Pancreas (tissue), 10 donors: ENCODE data around the gene GSTO2. TPM values are rescaled to one million over a fixed set of nuclear protein-coding genes. Genes with fewer than 3 reads are reported as not detected.

ENCODE experiments used
- ATAC-seq, 4 donors: fragments of 200-7000 bp; cut with Tn5 transposase; one replicate each; pipeline versions ENCODE4 v1.8.0 to v1.9.1; 2020; ENCODE audit warnings: mild to moderate bottlenecking in 4 of 4, moderate library complexity in 4 of 4
- DNase-seq, 6 donors: peaks; one replicate each; pipeline ENCODE4 v3.0.0-alpha.2; 2020
- FAIRE-seq: peaks from 2 replicates; lab custom pipeline; 2012; peaks lifted over from hg19 to GRCh38; lab: Jason Lieb, UNC
- H3K27ac ChIP-seq, 4 donors: fragments of 200-600 bp; sonication (generic); 1 replicate in 3 of 4; 2 replicates in 1 of 4; pipeline versions ENCODE4 v1.5.0 to v1.8.0; 2020
- H3K27me3 ChIP-seq, 4 donors: fragments of 200-600 bp; one replicate each; pipeline ENCODE4 v1.8.0; 2021
- H3K36me3 ChIP-seq, 3 donors: fragments of 200-600 bp; sonication (generic) in 1 of 3; one replicate each; pipeline versions ENCODE4 v1.5.0 to v1.8.0; 2020 to 2021
- H3K4me1 ChIP-seq, 3 donors: fragments of 200-600 bp; one replicate each; pipeline ENCODE4 v1.8.0; 2021
- H3K4me3 ChIP-seq, 4 donors: fragments of 200-600 bp; sonication (generic) in 2 of 4; one replicate each; pipeline versions ENCODE4 v1.5.0 to v1.8.0; 2020 to 2021
- H3K9me3 ChIP-seq, 4 donors: fragments of 200-600 bp; one replicate each; pipeline ENCODE4 v1.8.0; 2021
- WGBS, 2 donors: extraction: QIAGEN DNeasy Blood & Tissue Kit; methylation state at CpG; one replicate each; pipeline ENCODE4 v1.1.7; 2013; 5-methylcytosine and 5-hydroxymethylcytosine counted together
- intact Hi-C, 3 donors: fragments of 100-400 bp; cut with DNase I; formaldehyde crosslinking; loops; one replicate each; pipeline versions ENCODE4 v1.11.1 to v1.14.2; 2022
- polyA plus RNA-seq, 2 donors: library from polyadenylated mRNA; stranded (reverse); fragments of 200-250 nt; gene quantifications; one replicate each; pipeline ENCODE4 v1.2.3, GENCODE V29; 2013
- total RNA-seq, 6 donors: library from RNA; stranded (reverse); fragmentation: NEBNext Ultra II Directional in 4 of 6; extraction: Animal tissue kit (Norgen Biotek cat#: 25700) in 4 of 6; gene quantifications; one replicate each; pipeline versions ENCODE4 v1.2.1 to v1.2.4, GENCODE V29; 2021 to 2023
- TF ChIP-seq, protein P1 (sequence below), 4 donors: fragments of 200-600 bp; sonication (generic) in 3 of 4; IDR thresholded peaks; one replicate each; pipeline versions ENCODE4 v1.5.0 to v1.8.0; 2021; ENCODE audit warnings: antibody characterized with exemption in 4 of 4
- donor health status: healthy with polysubstance abuse.
- donor health status: DM: no; HTN: no; CAD: no; lungs with moderate emphysema.
- donor health status: DM: no; HTN: no; CAD: no.
- donor health status: control.
- donor health status: control.
- donor health status: Bipolar disorder and iron deficiency.
- donor health status: DM: yes; HTN: yes; CAD: no.
- donor health status: DM: no; HTN: no; CAD: no.
- donor health status: DM: no; HTN: no; CAD: no.
- donor health status: DM: yes; HTN: yes; CAD: no.

GSTO2 gene
- total and polyA plus RNA-seq, 8 donors, result 13.8 to 28.1 (median 18.2) TPM

DNA sequence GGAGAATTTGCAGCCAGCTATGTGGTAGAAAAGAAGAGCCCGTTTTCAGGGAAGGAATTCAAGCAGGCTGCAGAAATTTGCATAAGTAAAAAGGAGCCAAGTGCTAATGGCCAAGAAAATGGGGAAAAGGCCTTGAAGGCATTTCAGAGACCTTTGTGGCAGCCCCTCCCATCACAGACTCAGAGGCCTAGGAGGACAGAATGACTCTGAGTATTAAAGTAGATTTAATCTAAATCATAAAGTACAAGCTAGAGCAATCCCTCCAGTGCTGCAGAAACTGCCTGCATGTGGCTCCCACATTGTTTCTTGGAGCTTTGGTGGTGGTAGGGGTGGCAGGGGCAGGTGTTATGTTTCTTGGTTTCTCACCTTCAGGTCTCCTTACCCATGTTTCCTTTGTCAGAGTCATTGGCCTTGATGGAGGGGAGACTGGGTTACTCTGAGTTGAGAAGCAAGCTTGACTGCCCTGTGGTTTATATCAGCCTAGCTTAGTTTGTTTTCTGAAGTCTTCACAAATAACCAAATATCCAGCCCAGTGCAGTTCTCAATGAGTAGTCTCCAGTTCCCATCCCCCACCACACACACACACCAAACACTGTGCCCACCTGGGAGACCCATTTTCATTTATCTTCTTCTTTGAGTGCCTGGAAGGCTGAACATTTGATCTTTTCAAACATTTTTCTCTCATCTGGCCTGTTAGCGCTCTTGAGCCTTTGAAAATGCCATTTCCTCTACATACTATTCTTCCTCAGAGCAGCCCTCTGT is 34.8 kb downstream of the GSTO2 start:
- peaks cover 0 to 7% (median 0%) of the 10 kb centered on the region in 3 donors for H3K4me1 ChIP-seq
- no peaks in the 10 kb centered on the region for H3K27me3 ChIP-seq
- no peak overlapping the region for H3K4me3 ChIP-seq
- H3K36me3 ChIP-seq, result no peaks in the 10 kb centered on the region
- ATAC-seq (no peak), FAIRE-seq (no peak), DNase-seq (no peak)
- H3K27ac ChIP-seq, result no peak overlapping the region
- TF ChIP-seq, protein P1, sequence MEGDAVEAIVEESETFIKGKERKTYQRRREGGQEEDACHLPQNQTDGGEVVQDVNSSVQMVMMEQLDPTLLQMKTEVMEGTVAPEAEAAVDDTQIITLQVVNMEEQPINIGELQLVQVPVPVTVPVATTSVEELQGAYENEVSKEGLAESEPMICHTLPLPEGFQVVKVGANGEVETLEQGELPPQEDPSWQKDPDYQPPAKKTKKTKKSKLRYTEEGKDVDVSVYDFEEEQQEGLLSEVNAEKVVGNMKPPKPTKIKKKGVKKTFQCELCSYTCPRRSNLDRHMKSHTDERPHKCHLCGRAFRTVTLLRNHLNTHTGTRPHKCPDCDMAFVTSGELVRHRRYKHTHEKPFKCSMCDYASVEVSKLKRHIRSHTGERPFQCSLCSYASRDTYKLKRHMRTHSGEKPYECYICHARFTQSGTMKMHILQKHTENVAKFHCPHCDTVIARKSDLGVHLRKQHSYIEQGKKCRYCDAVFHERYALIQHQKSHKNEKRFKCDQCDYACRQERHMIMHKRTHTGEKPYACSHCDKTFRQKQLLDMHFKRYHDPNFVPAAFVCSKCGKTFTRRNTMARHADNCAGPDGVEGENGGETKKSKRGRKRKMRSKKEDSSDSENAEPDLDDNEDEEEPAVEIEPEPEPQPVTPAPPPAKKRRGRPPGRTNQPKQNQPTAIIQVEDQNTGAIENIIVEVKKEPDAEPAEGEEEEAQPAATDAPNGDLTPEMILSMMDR (IDR thresholded peaks at IDR 0.05), result no peak
- intact Hi-C loops, result no loop called here
- H3K9me3 ChIP-seq, result no peaks in the 10 kb centered on the region
- WGBS, 2 donors, result 45 to 46% methylated on average over 2 of the region's 2 CpGs

DNA sequence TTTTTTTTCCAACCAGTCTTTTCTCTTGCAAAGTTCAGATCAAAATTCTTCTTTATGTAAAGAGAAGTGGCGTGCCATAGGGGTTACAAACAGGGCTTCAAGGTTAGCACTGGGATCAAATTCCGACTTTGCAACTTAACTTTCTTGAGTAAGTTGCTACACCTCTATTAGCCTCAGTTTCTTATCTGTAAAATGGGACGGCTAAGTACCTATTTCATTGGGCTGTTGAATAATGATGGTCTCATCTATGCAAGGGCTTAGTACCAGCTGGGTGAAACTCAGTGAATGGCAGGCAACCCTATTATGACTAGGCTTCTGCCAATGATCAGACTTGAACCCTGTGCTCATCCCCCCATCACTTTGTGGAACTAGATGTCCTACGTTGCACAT is 35.4 kb downstream of the GSTO2 start:
- Histone ChIP-seq H3K4me1 (peaks cover 0 to 7% (median 0%) of the 10 kb centered on the region in 3 donors), H3K27me3 (no peaks in the 10 kb centered on the region), H3K27ac (no peak overlapping the region), H3K9me3 (no peaks in the 10 kb centered on the region), H3K36me3 (no peaks in the 10 kb centered on the region), H3K4me3 (no peak overlapping the region)
- DNase-seq (no peak), ATAC-seq (no peak), FAIRE-seq (no peak)
- whole genome bisulfite sequencing, 2 donors, result 82 to 90% methylated on average over 4 of the region's 4 CpGs
- intact Hi-C loops, result no loop called here
- TF ChIP-seq, protein P1 (IDR thresholded peaks at IDR 0.05), result no peak

DNA sequence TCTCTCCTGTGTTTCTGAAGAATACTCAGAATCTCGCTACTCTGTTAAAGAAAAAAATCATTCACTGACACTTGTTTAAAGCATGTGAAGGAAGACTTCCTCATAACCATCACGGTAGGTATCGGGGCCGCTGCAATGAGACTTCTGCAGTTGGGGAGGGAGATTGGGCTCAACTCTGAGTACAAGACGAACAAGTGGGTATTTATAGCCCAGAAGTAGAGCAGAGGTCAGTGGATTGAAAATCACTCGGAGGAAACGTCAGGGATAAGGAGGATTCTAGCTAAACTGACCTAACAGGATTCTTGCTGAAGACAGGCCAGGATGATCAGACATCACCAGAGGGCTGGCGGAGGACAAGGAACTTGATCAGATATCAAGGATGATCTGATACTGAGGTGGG is 35.9 kb downstream of the GSTO2 start:
- WGBS, 2 donors, result 69 to 72% methylated on average over 8 of the region's 8 CpGs
- Histone ChIP-seq H3K36me3 (no peaks in the 10 kb centered on the region), H3K4me1 (peaks cover 0 to 7% (median 0%) of the 10 kb centered on the region in 3 donors), H3K27ac (no peak overlapping the region), H3K9me3 (no peaks in the 10 kb centered on the region), H3K27me3 (no peaks in the 10 kb centered on the region), H3K4me3 (no peak overlapping the region)
- ATAC-seq, result no peak
- intact Hi-C loops, result loop anchor here in 2 of 3 donors (5.0 kb wide), 1 partner anchor 42 kb away; no protein-coding TSS in a partner anchor
- no peak for DNase-seq
- TF ChIP-seq, protein P1 (IDR thresholded peaks at IDR 0.05), result no peak
- FAIRE-seq, result no peak

DNA sequence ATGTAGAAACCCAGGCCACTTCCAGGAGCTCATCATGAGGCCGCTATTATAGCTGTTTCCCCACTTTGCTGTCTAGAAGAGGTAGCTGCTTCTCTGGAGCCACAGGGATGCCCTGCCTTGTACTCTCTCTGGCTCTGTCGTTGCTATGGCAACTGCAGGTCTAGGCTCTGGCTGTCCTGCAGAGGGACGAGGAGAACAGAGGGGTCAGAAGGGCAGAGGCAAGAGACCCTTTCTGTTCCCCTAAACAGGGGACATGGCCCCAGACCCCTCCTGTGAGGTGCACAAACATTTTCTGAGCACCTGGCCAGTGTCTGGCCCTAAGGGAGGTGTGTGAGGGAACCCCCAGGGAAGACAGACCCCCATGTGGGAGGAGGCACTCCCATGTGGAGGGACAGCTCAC is 37.9 kb downstream of the GSTO2 start:
- TF ChIP-seq, protein P1 (IDR thresholded peaks at IDR 0.05), result no peak
- intact Hi-C loops, result loop anchor here in 2 of 3 donors (5.0 kb wide), 1 partner anchor 40 kb away; no protein-coding TSS in a partner anchor
- H3K27me3 ChIP-seq, result no peaks in the 10 kb centered on the region
- no peak for DNase-seq
- H3K9me3 ChIP-seq, result no peaks in the 10 kb centered on the region
- ATAC-seq, result no peak
- no peak for FAIRE-seq
- no peak overlapping the region for H3K4me3 ChIP-seq
- WGBS, 2 donors, result 52 to 72% methylated on average over 3 of the region's 3 CpGs
- no peaks in the 10 kb centered on the region for H3K4me1 ChIP-seq
- no peaks in the 10 kb centered on the region for H3K36me3 ChIP-seq
- no peak overlapping the region for H3K27ac ChIP-seq
